A549 (cell line): ENCODE results near the gene FAM219A. TPM values are rescaled to one million over a fixed set of nuclear protein-coding genes. Genes with fewer than 3 reads are reported as not detected.
A peak's percentile ranks its signal among the peaks of the same experiment; 100 is the strongest.

Experiments used
- ATAC-seq, 2 experiments: fragments of 200-7000 bp in 1 of 2; fragments of >200 bp in 1 of 2; cut with Nextera tagmentation in 1 of 2; cut with Tn5 transposase in 1 of 2; 3 replicates each; pipeline versions ENCODE4 v1.8.0 to v1.9.1; 2018 to 2020; ENCODE audit warnings: mild to moderate bottlenecking in 1 of 2, moderate library complexity in 1 of 2
- CTCF ChIA-PET: fragments of 300-600 bp; sonication (Branson Sonifier 250); formaldehyde crosslinking; extraction: SDS; loops from one replicate; lab custom pipeline; 2021; ENCODE audit warnings: antibody characterized with exemption, inconsistent platforms; lab: Yijun Ruan, JAX
- POLR2A ChIA-PET: fragments of 350-600 bp; formaldehyde crosslinking; extraction: SDS; loops from one replicate; lab custom pipeline; 2021; ENCODE audit warnings: antibody characterized with exemption, inconsistent platforms; lab: Yijun Ruan, JAX
- DNase-seq, 2 experiments: peaks; one replicate each; pipeline versions ENCODE4 v3.0.0 to v3.0.0-alpha.2; 2011 to 2016; ENCODE audit warnings: low read depth in 1 of 2, low spot score in 1 of 2
- FAIRE-seq: peaks from 2 replicates; lab custom pipeline; 2011; peaks lifted over from hg19 to GRCh38; lab: Jason Lieb, UNC
- H3K27ac ChIP-seq, 2 experiments: fragments of >200 bp; sonication (Bioruptor Twin); formaldehyde crosslinking; 3 replicates each; pipeline ENCODE4 v1.5.1; 2016 to 2017
- H3K4me1 ChIP-seq: fragments of >200 bp; sonication (Bioruptor Twin); formaldehyde crosslinking; 3 replicates; pipeline ENCODE4 v1.6.1; 2016
- H3K4me2 ChIP-seq: fragments of >200 bp; sonication (Bioruptor Twin); formaldehyde crosslinking; 3 replicates; pipeline ENCODE4 v1.6.1; 2016
- H3K4me3 ChIP-seq: fragments of >200 bp; sonication (Bioruptor Twin); formaldehyde crosslinking; 3 replicates; pipeline ENCODE4 v1.5.1; 2016
- H3K9me3 ChIP-seq: fragments of >200 bp; sonication (Bioruptor Twin); formaldehyde crosslinking; 3 replicates; pipeline ENCODE4 v1.6.1; 2016
- ATOH8 ChIP-seq: fragments of 250-450 bp; sonication (Bioruptor Pico); IDR thresholded peaks from 2 replicates; pipeline ENCODE4 v1.5.0; 2020; ENCODE audit warnings: low read depth, mild to moderate bottlenecking, moderate library complexity
- BCL3 ChIP-seq: fragments of >200 bp; sonication (Bioruptor Twin); formaldehyde crosslinking; IDR thresholded peaks from 3 replicates; pipeline ENCODE4 v1.6.1; 2016
- CBX2 ChIP-seq: fragments of 200-600 bp; sonication (generic); IDR thresholded peaks from 2 replicates; pipeline ENCODE4 v1.6.1; 2016; ENCODE audit warnings: low read depth, mild to moderate bottlenecking, borderline replicate concordance
- CBX8 ChIP-seq: fragments of 200-600 bp; sonication (generic); IDR thresholded peaks from 2 replicates; pipeline ENCODE4 v1.6.1; 2016
- CHD2 ChIP-seq: fragments of 150-350 bp; IDR thresholded peaks from 2 replicates; pipeline ENCODE4 v1.6.1; 2014; ENCODE audit warnings: low read length; ENCODE audit not compliant: partially characterized antibody
- CHD4 ChIP-seq: fragments of 200-600 bp; sonication (generic); IDR thresholded peaks from 2 replicates; pipeline ENCODE4 v1.6.1; 2016; ENCODE audit warnings: antibody characterized with exemption, mild to moderate bottlenecking, borderline replicate concordance
- EHF ChIP-seq: fragments of 250-450 bp; sonication (Bioruptor Pico); IDR thresholded peaks from 2 replicates; pipeline ENCODE4 v1.5.0; 2020; ENCODE audit warnings: mild to moderate bottlenecking
- ESRRA ChIP-seq: fragments of 150-350 bp; IDR thresholded peaks from 2 replicates; pipeline ENCODE4 v1.6.1; 2014; ENCODE audit warnings: mild to moderate bottlenecking, low read length, borderline replicate concordance
- FOSL2 ChIP-seq, 2 experiments: fragments of 450-650 bp in 1 of 2; fragments of >200 bp in 1 of 2; sonication (Bioruptor Twin) in 1 of 2; formaldehyde crosslinking; IDR thresholded peaks; 2 replicates each; pipeline versions ENCODE4 v1.5.0 to v1.6.1; 2016 to 2020; ENCODE audit warnings: mild to moderate bottlenecking in 1 of 2, moderate library complexity in 1 of 2
- FOXS1 ChIP-seq: fragments of 250-450 bp; sonication (Bioruptor Pico); IDR thresholded peaks from 2 replicates; pipeline ENCODE4 v1.5.0; 2020; ENCODE audit warnings: mild to moderate bottlenecking, moderate library complexity
- HEYL ChIP-seq: fragments of 250-450 bp; sonication (Bioruptor Pico); IDR thresholded peaks from 2 replicates; pipeline ENCODE4 v1.8.0; 2021; ENCODE audit warnings: mild to moderate bottlenecking, moderate library complexity
- HOXA7 ChIP-seq: fragments of 250-450 bp; sonication (Bioruptor Pico); IDR thresholded peaks from 2 replicates; pipeline ENCODE4 v1.5.0; 2020; ENCODE audit warnings: mild to moderate bottlenecking, moderate library complexity
- HOXB5 ChIP-seq: fragments of 250-450 bp; sonication (Bioruptor Pico); IDR thresholded peaks from 2 replicates; pipeline ENCODE4 v1.5.0; 2020; ENCODE audit warnings: mild to moderate bottlenecking, moderate library complexity
- KDM1A ChIP-seq: fragments of 200-600 bp; sonication (generic); IDR thresholded peaks from 2 replicates; pipeline ENCODE4 v1.6.1; 2016; ENCODE audit warnings: low read depth, mild to moderate bottlenecking
- MAFK ChIP-seq: fragments of 450-650 bp; IDR thresholded peaks from 2 replicates; pipeline ENCODE4 v1.6.1; 2014; ENCODE audit not compliant: partially characterized antibody
- MAZ ChIP-seq: fragments of 150-350 bp; IDR thresholded peaks from 2 replicates; pipeline ENCODE4 v1.6.1; 2014; ENCODE audit warnings: antibody characterized with exemption, low read depth, low read length, borderline replicate concordance
- NR3C1 ChIP-seq: fragments of >200 bp; sonication (Bioruptor Twin); formaldehyde crosslinking; IDR thresholded peaks from 3 replicates; pipeline ENCODE4 v1.6.1; 2017
- PBX3 ChIP-seq: IDR thresholded peaks from 2 replicates; pipeline ENCODE4 v1.6.1; 2012
- RARB ChIP-seq: fragments of 250-450 bp; sonication (Bioruptor Pico); IDR thresholded peaks from 2 replicates; pipeline ENCODE4 v1.8.0; 2021; ENCODE audit warnings: mild to moderate bottlenecking, moderate library complexity
- RFX5 ChIP-seq: fragments of 450-650 bp; IDR thresholded peaks from 2 replicates; pipeline ENCODE4 v1.7.1; 2014; ENCODE audit warnings: antibody characterized with exemption, mild to moderate bottlenecking, moderate library complexity
- TP53 ChIP-seq: fragments of 250-450 bp; sonication (Bioruptor Pico); IDR thresholded peaks from 2 replicates; pipeline ENCODE4 v1.5.0; 2021; ENCODE audit warnings: mild to moderate bottlenecking, moderate library complexity
- ZFP36 ChIP-seq: fragments of 450-650 bp; IDR thresholded peaks from 2 replicates; pipeline ENCODE4 v1.6.1; 2014; ENCODE audit warnings: borderline replicate concordance; ENCODE audit not compliant: partially characterized antibody
- WGBS: methylation state at CpG from one replicate; pipeline ENCODE4 v1.1.6; 2017; ENCODE audit errors: missing lambda C conversion rate; 5-methylcytosine and 5-hydroxymethylcytosine counted together
- polyA plus RNA-seq, 4 experiments: library from polyadenylated mRNA; depleted of rRNA in 3 of 4; stranded (reverse); fragments of >200 nt; fragmentation: RNase III in 1 of 4; extraction: RNeasy Plus Mini Kit Qiagen cat#74134 plus additional on column Dnase treatment in 1 of 4; gene quantifications; 2 replicates in 3 of 4; 3 replicates in 1 of 4; pipeline ENCODE4 v1.2.3, GENCODE V29; 2011 to 2017
- TF ChIP-seq, protein P1 (sequence below): fragments of 450-650 bp; IDR thresholded peaks from 2 replicates; pipeline ENCODE4 v1.6.1; 2014; ENCODE audit warnings: antibody characterized with exemption

FAM219A gene
- polyA plus RNA-seq, 2 of the 4 experiments (the other 2 are of a cell fraction): 8.1 to 15.3 TPM

- Histone ChIP-seq H3K27ac (no peak overlapping the region), H3K9me3 (no peaks in the 10 kb centered on the region), H3K4me3 (no peak overlapping the region)
- FAIRE-seq: no peak
- no peak for TF ChIP-seq FOXS1 (CRISPR knock-in tag)
- TF ChIP-seq MAZ: no peak
- no peak for TF ChIP-seq ESRRA
- TF ChIP-seq, protein P1, sequence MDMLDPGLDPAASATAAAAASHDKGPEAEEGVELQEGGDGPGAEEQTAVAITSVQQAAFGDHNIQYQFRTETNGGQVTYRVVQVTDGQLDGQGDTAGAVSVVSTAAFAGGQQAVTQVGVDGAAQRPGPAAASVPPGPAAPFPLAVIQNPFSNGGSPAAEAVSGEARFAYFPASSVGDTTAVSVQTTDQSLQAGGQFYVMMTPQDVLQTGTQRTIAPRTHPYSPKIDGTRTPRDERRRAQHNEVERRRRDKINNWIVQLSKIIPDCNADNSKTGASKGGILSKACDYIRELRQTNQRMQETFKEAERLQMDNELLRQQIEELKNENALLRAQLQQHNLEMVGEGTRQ: no peak
- no peak for TF ChIP-seq NR3C1
- no peak for TF ChIP-seq BCL3
- no peak for TF ChIP-seq CBX8
- no peak for TF ChIP-seq CHD2
- no peak for TF ChIP-seq TP53 (CRISPR knock-in tag)
- TF ChIP-seq ATOH8 (CRISPR knock-in tag): no peak
- TF ChIP-seq, all 56 proteins: peak for 0
- POLR2A ChIA-PET: no interaction called here
- Histone ChIP-seq H3K4me1 (peaks cover 17% of the 10 kb centered on the region; the same call in 2 of the 3 replicates), H3K4me2 (peak overlapping the region; percentile 81; the same call in 1 of the 3 replicates)
- ATAC-seq (no peak), DNase-seq (no peak)
- CTCF ChIA-PET: interaction anchor here (0.8 to 9.5 kb wide), 10 partner anchors 11 to 149 kb away, joined by 3 to 70 read pairs (median 7); no protein-coding TSS in a partner anchor
- 91% methylated on average over 1 of the region's 1 CpG for WGBS
These were observed 2.2 kb downstream of the FAM219A start for GRCh38 chr9:34456151-34456550.

GRCh38 chr9:34454571-34455065 lies 3.8 kb downstream of the FAM219A start:
- no peak for TF ChIP-seq MAFK
- TF ChIP-seq, protein P1: peak; percentile 50; the same call in 1 of the 2 replicates
- TF ChIP-seq RFX5: 0 out of 2 replicates have a peak, but pooled peaks have one; percentile 40
- no peak for TF ChIP-seq CHD4
- TF ChIP-seq HOXA7: no peak
- TF ChIP-seq FOSL2 (IDR thresholded peaks at IDR 0.05): no peak
- TF ChIP-seq FOSL2 (CRISPR knock-in tag; IDR thresholded peaks at IDR 0.05): peak; percentile 45; the same call in 1 of the 2 replicates
- TF ChIP-seq RARB: no peak
- no peak for TF ChIP-seq CBX2
- no peak for TF ChIP-seq ZFP36
- no peak for TF ChIP-seq EHF (CRISPR knock-in tag)
- no peak for TF ChIP-seq HEYL (CRISPR knock-in tag)
- no peak for TF ChIP-seq TP53 (CRISPR knock-in tag)
- no peak for TF ChIP-seq KDM1A
- TF ChIP-seq HOXB5 (CRISPR knock-in tag): no peak
- TF ChIP-seq PBX3: no peak
- 71% methylated on average over 3 of the region's 3 CpGs for whole genome bisulfite sequencing
- no peaks in the 10 kb centered on the region for H3K9me3 ChIP-seq
- POLR2A ChIA-PET: interaction anchor here (1.1 kb wide), 1 partner anchor 78 kb away, joined by 3 read pairs; the partner anchor contains the start of gene MYORG
- no peak overlapping the region for H3K4me2 ChIP-seq
- H3K27ac ChIP-seq: no peak overlapping the region
- H3K4me3 ChIP-seq: no peak overlapping the region
- DNase-seq (peak; percentile 45 to 67), ATAC-seq (peak in 1 of 2 experiments; percentile 17; a peak in 2 of 6 replicates), FAIRE-seq (no peak)
- CTCF ChIA-PET: interaction anchor here (0.6 to 9.5 kb wide), 15 partner anchors 9 to 350 kb away, joined by 3 to 70 read pairs (median 5); no protein-coding TSS in a partner anchor
- peaks cover 17% of the 10 kb centered on the region; the same call in 2 of the 3 replicates for H3K4me1 ChIP-seq
